OCI-LY1 (cell line): ENCODE data around the gene MYO19.

Experiments
- EZH2 ChIP-seq: fragments of 200-600 bp; sonication (generic), shearing (Covaris generic); IDR thresholded peaks from 2 replicates; pipeline ENCODE4 v1.8.0; 2017; ENCODE audit warnings: borderline replicate concordance, mixed run types, mild to moderate bottlenecking, antibody characterized with exemption, low read length, moderate library complexity, mixed read lengths
- TF ChIP-seq, protein P1 (sequence below): fragments of 200-600 bp; sonication (generic), shearing (Covaris generic); IDR thresholded peaks from 2 replicates; pipeline ENCODE4 v1.5.1; 2017; ENCODE audit warnings: mild to moderate bottlenecking, antibody characterized with exemption, low read length, moderate library complexity, mixed read lengths

GRCh38 chr17:36470499-36470898 is 64.2 kb downstream of the MYO19 start:
- TF ChIP-seq, protein P1, sequence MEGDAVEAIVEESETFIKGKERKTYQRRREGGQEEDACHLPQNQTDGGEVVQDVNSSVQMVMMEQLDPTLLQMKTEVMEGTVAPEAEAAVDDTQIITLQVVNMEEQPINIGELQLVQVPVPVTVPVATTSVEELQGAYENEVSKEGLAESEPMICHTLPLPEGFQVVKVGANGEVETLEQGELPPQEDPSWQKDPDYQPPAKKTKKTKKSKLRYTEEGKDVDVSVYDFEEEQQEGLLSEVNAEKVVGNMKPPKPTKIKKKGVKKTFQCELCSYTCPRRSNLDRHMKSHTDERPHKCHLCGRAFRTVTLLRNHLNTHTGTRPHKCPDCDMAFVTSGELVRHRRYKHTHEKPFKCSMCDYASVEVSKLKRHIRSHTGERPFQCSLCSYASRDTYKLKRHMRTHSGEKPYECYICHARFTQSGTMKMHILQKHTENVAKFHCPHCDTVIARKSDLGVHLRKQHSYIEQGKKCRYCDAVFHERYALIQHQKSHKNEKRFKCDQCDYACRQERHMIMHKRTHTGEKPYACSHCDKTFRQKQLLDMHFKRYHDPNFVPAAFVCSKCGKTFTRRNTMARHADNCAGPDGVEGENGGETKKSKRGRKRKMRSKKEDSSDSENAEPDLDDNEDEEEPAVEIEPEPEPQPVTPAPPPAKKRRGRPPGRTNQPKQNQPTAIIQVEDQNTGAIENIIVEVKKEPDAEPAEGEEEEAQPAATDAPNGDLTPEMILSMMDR = no peak
- TF ChIP-seq EZH2 = no peak
